RWPE2 (cell line): Measurements from ENCODE around the gene MTAP.
A peak's percentile ranks its signal among the peaks of the same experiment; 100 is the strongest.

ENCODE experiments used
- ATAC-seq: fragments of 200-7000 bp; cut with Tn5 transposase; 3 replicates; pipeline ENCODE4 v1.9.1; 2021; ENCODE audit warnings: low read depth
- DNase-seq: peaks from one replicate; pipeline ENCODE4 v3.0.0-alpha.2; 2020; ENCODE audit warnings: low spot score
- H3K27ac ChIP-seq: fragments of 450-650 bp; 2 replicates; pipeline ENCODE4 v1.5.1; 2017; ENCODE audit warnings: mild to moderate bottlenecking; ENCODE audit not compliant: poor library complexity, severe bottlenecking
- H3K27me3 ChIP-seq: fragments of 250-450 bp; sonication (Bioruptor Pico); 2 replicates; pipeline ENCODE4 v1.5.1; 2021; ENCODE audit warnings: mild to moderate bottlenecking, moderate library complexity; ENCODE audit not compliant: insufficient read depth, poor library complexity, severe bottlenecking
- H3K36me3 ChIP-seq: fragments of 250-450 bp; sonication (Bioruptor Pico); 2 replicates; pipeline ENCODE4 v1.5.1; 2020; ENCODE audit warnings: low read depth, mild to moderate bottlenecking, moderate library complexity
- H3K4me1 ChIP-seq: fragments of 250-450 bp; sonication (Bioruptor Pico); 2 replicates; pipeline ENCODE4 v1.5.1; 2021; ENCODE audit warnings: mild to moderate bottlenecking, moderate library complexity; ENCODE audit not compliant: insufficient read depth, poor library complexity, severe bottlenecking
- H3K4me3 ChIP-seq: fragments of 250-450 bp; sonication (Bioruptor Pico); 2 replicates; pipeline ENCODE4 v1.5.1; 2021; ENCODE audit warnings: mild to moderate bottlenecking, moderate library complexity; ENCODE audit not compliant: severe bottlenecking
- H3K9me3 ChIP-seq: fragments of 250-450 bp; sonication (Bioruptor Pico); 2 replicates; pipeline ENCODE4 v1.5.1; 2021; ENCODE audit warnings: mild to moderate bottlenecking, moderate library complexity; ENCODE audit not compliant: severe bottlenecking
- CTCF ChIP-seq: fragments of 450-650 bp; IDR thresholded peaks from one replicate; pipeline ENCODE4 v1.5.1; 2017; ENCODE audit warnings: mild to moderate bottlenecking, moderate library complexity; ENCODE audit not compliant: poor library complexity, severe bottlenecking

MTAP gene

DNA sequence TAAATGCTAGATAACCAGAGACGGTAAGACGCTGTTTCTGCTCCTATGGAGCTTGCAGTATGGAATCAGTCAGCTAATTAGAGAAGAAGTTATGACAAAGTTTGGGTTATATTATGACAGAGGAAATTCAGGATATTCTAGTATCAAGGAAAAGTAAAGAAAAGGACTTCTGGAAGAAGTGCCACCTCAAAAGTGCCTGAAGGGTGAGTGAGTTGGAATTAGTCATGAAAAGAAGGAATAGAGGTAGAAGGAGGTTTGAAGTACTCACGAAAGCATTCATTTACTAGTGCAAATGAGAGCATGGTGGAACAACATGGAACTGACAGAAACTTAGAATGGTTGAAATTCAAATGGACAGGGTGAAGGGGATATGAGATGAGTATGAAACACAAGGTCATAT is 40.4 kb upstream of the MTAP start:
- ATAC-seq = no peak
- no peaks in the 10 kb centered on the region for H3K27me3 ChIP-seq
- no peak overlapping the region for H3K4me3 ChIP-seq
- no peaks in the 10 kb centered on the region for H3K36me3 ChIP-seq
- peaks cover 14% of the 10 kb centered on the region for H3K4me1 ChIP-seq
- TF ChIP-seq CTCF = no peak
- no peak for DNase-seq
- H3K9me3 ChIP-seq = no peaks in the 10 kb centered on the region
- no peak overlapping the region for H3K27ac ChIP-seq

DNA sequence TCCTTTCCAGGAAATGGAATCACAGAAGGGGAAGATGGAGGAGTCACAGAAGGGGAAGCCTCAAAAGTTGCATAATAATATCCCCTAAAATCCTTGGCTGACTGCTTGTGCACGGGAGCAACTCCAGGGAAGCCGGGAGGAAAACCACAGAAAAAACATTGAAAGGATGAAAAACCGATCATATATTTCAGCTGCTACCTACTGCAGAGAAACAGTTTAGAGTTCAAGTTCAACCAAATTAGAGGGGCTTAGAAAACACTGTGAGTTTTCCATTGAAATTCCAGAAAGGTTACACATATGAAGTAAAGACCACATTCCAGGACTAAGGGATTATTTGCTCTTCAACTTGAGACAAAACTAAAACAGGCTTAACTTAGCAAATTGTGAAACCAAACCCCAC is 37.6 kb upstream of the MTAP start:
- H3K9me3 ChIP-seq = no peaks in the 10 kb centered on the region
- H3K4me3 ChIP-seq = no peak overlapping the region
- no peak overlapping the region for H3K27ac ChIP-seq
- no peaks in the 10 kb centered on the region for H3K27me3 ChIP-seq
- H3K36me3 ChIP-seq = no peaks in the 10 kb centered on the region
- DNase-seq = no peak
- no peak for ATAC-seq
- no peak for TF ChIP-seq CTCF
- H3K4me1 ChIP-seq = no peaks in the 10 kb centered on the region

GRCh38 chr9:21766096-21766495 is 36.3 kb upstream of the MTAP start:
- Histone ChIP-seq H3K27ac (no peak overlapping the region), H3K27me3 (no peaks in the 10 kb centered on the region), H3K36me3 (no peaks in the 10 kb centered on the region), H3K4me3 (no peak overlapping the region), H3K9me3 (no peaks in the 10 kb centered on the region), H3K4me1 (peaks cover 7% of the 10 kb centered on the region)
- ATAC-seq (no peak), DNase-seq (no peak)
- no peak for TF ChIP-seq CTCF

DNA sequence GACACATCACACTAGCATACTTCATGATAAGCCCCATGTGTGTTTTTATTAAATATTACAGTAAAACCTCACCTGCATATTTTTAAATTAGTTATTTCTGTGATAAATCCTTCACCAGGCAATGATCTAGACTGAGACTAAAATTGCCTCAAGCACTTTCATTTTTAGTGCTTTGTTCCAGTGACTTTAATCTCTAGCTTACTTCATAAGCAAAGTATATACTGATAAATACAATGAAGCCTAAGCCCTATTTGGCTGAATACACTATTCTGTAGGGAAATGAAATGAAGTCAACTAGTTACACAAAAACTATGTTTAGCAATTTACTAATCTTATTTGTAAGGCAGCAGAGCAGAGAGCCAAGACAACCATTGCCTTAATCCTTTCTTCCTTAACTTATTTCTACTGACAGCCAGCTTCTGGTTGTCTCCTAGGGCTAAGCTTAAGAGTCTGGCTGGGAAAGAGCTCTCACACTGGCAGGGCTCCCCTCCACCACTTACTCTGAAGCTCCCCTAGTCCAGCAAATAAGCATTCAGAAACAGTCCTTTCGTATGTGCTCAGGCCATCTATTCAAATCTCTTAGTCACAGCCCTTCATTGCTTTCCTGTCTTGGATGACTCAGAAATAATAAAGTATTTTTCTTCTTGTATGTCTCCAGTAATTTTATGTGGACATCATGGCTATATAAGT is 31.4 kb upstream of the MTAP start:
- peaks cover 14% of the 10 kb centered on the region for H3K4me1 ChIP-seq
- ATAC-seq (peak; percentile 98), DNase-seq (no peak)
- no peaks in the 10 kb centered on the region for H3K36me3 ChIP-seq
- no peaks in the 10 kb centered on the region for H3K27me3 ChIP-seq
- TF ChIP-seq CTCF = no peak
- no peaks in the 10 kb centered on the region for H3K9me3 ChIP-seq
- H3K27ac ChIP-seq = peak overlapping the region; percentile 77
- H3K4me3 ChIP-seq = no peak overlapping the region

GRCh38 chr9:21777701-21778100 is 24.7 kb upstream of the MTAP start:
- TF ChIP-seq CTCF = no peak
- H3K27me3 ChIP-seq = no peaks in the 10 kb centered on the region
- H3K9me3 ChIP-seq = no peaks in the 10 kb centered on the region
- H3K36me3 ChIP-seq = no peaks in the 10 kb centered on the region
- no peak overlapping the region for H3K4me3 ChIP-seq
- ATAC-seq = peak; percentile 65
- DNase-seq = no peak
- H3K27ac ChIP-seq = peak overlapping the region; percentile 93
- H3K4me1 ChIP-seq = peaks cover 55% of the 10 kb centered on the region
